Measurements from ENCODE around the gene IL17A.
"Not testable (repeated sequence)": the region's sequence is repeated elsewhere in the genome, so short reads cannot be mapped to it uniquely, and the experiment has no call there.

IL17A gene

GRCh38 chr6:52164319-52165094 is 21.7 kb upstream of the IL17A start:
- no peak for DNase-seq

GRCh38 chr6:52167267-52167666 is 18.9 kb upstream of the IL17A start:
- no peak for DNase-seq

- DNase-seq = not testable (repeated sequence)
These were observed 17.8 kb upstream of the IL17A start for GRCh38 chr6:52168351-52168750.

GRCh38 chr6:52174118-52174517 is 12.1 kb upstream of the IL17A start:
- no peak for DNase-seq

GRCh38 chr6:52176550-52176949 is 9.6 kb upstream of the IL17A start:
- DNase-seq = no peak

- DNase-seq = no peak
These were observed 8.2 kb upstream of the IL17A start for GRCh38 chr6:52177961-52178360.

- DNase-seq = no peak
These were observed 5.2 kb upstream of the IL17A start for GRCh38 chr6:52180787-52181558.

- DNase-seq = no peak
These were observed 3.0 kb upstream of the IL17A start for GRCh38 chr6:52183131-52183713.

GRCh38 chr6:52186480-52186879 is 305 bp downstream of the IL17A start:
- no peak for DNase-seq

GRCh38 chr6:52187098-52187497 is 923 bp downstream of the IL17A start:
- DNase-seq = no peak

GRCh38 chr6:52189974-52190373 is 3.8 kb downstream of the IL17A start:
- DNase-seq = no peak

GRCh38 chr6:52190409-52190808 is 4.2 kb downstream of the IL17A start:
- no peak for DNase-seq

GRCh38 chr6:52191824-52192223 is 5.6 kb downstream of the IL17A start:
- no peak for DNase-seq

GRCh38 chr6:52195886-52196285 is 9.7 kb downstream of the IL17A start:
- DNase-seq = no peak

- not testable (repeated sequence) for DNase-seq
These were observed 13.9 kb downstream of the IL17A start for GRCh38 chr6:52200088-52200487.

GRCh38 chr6:52201046-52201445 is 14.9 kb downstream of the IL17A start:
- DNase-seq = no peak

GRCh38 chr6:52201493-52201892 is 15.3 kb downstream of the IL17A start:
- no peak for DNase-seq

- no peak for DNase-seq
These were observed 20.9 kb downstream of the IL17A start for GRCh38 chr6:52207066-52207465.

GRCh38 chr6:52208612-52209011 is 22.4 kb downstream of the IL17A start:
- no peak for DNase-seq

- no peak for DNase-seq
These were observed 23.6 kb downstream of the IL17A start for GRCh38 chr6:52209770-52210169.

GRCh38 chr6:52210227-52210626 is 24.1 kb downstream of the IL17A start:
- no peak for DNase-seq

GRCh38 chr6:52213127-52213526 is 27.0 kb downstream of the IL17A start:
- DNase-seq = no peak

- DNase-seq = no peak
These were observed 29.6 kb downstream of the IL17A start for GRCh38 chr6:52215787-52216186.
